Hepatic stellate cell (primary cell): ENCODE results near the gene SLC6A12.

Source experiments
- DNase-seq: peaks from one replicate; pipeline ENCODE4 v3.0.0; 2011; ENCODE audit warnings: low spot score

SLC6A12 gene

DNA sequence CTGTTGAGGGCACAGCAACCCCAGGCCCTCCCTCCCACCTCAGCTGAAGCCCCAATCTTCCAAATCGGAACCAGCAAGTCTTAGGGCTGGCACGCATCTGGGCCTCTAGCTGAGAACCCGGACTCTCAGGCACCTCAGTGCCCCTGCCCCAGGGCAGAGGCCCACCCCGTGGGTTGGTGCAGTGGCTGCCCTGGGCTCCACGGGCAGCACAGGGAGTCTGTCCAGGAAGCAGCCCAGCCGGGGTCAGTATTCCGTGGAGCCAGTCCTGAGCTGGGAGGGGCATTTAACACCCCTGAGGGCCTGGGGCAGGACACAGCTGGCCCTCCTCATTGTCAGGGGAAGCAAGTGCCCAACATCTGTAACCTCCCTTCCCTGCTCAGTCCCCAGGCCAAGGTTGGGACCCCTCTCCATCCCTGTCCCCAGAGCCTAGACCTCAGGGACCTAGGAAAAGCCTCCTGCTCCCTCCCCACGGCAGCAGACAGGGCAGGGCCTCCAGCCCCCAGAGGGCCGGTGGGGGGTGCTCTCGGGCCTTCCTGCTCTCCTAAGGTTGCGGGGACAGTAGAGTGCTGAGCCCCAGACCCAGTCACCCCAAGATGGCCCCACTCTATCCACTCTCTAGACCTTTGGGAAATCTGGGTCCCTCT is 36.5 kb downstream of the SLC6A12 start:
- DNase-seq, result no peak

DNA sequence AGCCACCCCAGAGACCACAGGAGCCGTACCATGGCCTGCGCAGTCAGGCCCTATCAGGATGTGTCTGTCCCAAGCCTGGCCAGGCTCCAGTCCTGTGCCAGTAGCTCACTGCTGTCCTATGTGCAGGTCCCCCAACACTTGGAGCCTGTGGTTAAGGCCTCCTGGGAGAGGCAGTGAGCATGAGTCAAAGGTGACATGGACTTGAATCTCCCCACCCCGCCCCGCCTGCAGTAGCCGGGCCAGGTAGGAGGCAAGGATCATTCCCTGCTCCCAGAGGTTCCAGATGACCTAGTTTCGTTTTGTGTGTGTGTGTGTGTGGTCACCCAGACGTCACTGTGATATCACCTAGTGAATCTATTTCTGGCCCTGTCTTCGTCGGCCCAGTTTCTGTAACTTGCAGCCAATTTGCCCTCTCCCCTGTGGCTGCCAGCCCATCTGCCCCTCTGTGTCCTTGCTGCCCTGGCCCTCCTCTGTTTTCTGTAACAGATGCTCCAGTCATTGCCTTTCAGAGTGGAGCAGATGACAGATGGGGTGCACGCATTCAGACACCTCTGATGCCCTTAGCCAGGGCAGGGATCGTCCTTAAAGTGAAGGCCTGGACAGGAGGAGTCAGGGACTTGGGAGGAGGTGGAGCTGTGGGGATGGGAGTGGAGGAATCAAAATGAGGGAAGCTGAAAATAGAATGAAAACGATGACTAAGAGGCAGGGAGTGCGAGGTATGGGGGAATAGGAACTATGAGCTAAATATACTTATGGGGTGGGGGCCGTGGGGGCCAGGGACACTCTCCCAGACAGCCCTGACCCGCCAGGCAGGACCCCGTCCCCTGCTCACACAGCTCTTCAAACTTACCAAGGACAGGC is 37.4 kb downstream of the SLC6A12 start:
- DNase-seq, result peak; percentile 97

DNA sequence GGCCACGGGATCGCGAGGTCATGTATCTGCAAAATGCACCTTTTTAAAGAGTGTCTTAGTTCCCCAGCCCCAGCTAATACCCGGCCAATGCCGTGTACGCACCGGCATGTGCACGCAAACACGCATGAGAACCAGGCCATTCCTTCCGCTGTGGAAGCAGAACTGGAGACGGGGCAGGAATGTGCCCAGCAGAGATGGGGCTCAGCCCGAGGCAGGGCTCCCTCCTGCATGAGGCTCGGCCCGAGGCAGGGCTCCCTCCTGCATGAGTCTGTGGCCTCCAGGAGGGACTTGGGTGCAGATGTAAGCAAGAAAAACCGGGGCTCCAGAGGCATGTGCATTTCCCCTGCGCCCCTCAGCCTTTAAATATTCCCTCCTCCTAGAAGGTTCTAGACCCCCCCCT is 38.2 kb downstream of the SLC6A12 start:
- DNase-seq, result no peak

DNA sequence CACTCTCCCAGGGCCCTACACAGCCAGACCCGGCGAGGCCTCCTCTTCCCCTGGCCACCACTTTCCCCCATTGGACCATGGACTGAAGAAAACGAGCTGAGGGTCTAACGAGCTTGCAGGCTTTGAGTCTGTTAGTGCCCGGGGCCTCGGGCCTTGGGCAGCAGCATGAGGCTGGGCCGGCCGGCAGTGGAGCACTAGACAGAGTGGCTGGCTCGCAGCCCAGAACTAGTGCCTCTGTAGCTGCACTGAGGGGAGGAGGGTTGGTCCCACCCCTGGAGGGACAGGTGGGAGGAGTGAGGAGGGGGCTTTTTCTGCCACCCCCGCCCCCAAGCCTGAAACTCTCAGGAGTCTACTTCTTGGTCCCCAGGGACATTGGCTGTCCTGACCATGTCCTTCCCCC is 38.7 kb downstream of the SLC6A12 start:
- DNase-seq, result peak; percentile 54

DNA sequence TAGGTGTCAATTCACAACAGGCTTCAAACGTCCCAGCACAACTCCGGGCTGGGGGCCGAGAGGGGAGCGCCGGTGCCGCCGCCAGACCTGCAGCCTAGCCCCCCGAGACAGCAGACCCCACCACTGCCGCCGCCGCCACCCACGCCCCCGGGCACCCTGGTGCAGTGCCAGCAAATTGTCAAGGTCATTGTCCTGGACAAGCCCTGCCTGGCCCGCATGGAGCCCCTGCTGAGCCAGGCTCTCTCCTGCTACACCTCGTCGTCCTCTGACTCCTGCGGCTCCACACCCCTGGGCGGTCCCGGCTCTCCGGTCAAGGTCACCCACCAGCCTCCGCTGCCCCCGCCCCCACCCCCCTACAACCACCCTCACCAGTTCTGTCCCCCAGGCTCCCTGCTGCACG is 39.4 kb downstream of the SLC6A12 start:
- no peak for DNase-seq

DNA sequence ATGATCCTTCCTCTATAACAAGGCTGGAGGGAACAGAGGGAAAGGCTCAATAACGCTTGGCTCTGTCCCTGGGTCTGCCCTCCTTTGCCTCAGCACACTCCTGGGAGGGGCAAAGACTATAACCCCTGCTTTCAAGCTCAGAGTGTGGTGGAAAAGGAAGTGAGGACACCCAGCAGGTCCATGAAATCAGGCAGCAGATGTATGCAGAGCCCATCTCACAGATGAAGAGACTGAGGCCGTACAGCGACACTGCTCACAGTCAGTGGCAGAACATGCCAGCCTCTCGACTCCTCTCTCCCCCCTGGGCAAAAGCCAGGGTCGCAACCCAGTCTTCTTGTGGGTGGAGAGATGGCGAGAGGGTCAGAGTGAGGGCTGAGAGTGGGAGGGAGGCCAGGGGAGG is 39.8 kb downstream of the SLC6A12 start:
- no peak for DNase-seq

DNA sequence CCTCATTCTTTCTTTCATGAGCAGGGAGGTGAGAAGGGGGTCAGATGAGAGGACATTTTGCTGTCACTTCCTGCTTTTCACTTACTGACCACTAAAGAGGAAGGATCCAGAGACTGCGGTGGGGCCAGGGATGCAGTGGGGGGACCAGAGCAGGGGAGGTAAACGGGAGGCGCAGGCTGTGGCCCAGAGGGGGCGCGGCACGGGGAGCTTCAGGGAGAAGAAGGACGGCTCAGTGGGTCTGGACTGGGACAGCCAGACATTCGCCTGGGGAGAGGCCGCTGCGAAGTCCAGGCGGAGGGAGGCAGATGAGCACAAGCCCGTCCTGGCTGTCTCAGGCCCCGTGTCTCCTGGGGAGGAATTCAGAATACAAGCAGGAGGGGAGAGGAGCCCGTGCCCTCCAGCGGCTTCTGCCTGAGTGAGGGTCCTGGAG is 41.2 kb downstream of the SLC6A12 start:
- DNase-seq, result no peak

DNA sequence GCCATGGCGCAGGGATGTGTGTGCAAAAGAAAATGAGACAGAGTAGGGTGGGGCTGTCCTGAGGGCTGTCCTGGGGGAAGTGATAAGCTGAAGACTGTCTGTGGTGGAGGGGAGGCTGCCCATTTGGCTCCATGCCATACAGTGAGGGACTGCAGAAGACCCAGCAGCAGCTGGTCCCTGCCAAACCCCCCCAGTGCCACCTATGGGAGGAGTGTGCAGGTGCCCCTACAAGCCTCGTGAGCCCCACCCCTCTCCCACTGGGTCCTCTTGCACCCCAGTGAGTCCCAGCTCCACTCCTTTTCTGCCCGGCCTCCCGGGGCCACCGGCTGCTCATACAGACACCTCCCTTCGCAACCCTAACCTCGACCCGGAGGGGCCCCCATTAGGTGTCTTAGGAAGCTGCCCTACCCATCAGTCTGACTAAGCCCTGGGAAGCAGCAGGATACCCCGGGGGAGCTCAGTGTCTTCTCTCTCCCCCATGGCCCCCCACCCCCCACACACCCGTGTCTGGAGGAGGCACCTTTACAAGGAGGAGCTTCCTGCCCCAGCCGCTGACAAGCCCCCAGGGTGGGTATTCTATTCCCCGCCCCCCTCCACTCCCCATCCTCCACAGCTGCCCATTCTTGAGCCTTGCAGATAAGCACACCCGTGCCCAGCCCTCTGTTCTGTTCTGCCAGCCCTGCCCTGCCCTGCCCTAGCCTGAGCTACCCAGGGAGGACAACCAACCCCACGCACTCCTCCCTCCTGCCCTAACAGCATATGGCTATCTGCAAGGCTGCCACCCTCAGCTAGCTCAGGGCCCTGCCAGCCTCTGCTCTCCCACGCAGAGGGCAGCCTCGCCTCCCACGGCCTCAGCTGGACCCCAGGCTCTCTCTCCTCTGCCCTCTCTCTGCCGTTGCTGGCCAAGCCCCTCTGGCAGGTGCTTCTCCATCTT is 41.9 kb downstream of the SLC6A12 start:
- DNase-seq, result no peak

DNA sequence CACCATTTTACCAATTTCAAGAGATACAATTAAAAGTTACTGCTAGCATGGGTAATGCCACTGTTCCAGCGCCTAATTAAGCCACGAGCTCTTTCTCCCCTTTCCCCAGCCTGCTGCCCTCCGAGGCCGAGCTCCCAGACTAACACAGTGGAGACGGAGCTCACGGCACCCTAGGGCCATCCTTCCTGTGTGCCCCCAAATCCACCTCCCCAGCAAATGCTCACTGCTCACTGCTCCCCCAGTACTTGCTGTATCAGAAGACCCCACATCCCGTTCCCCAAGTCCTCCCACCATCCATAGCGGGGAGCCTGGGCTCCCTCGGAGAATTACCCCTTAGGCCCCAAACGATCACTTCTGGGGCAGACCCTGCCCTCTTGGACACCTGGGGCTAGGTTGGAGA is 42.7 kb downstream of the SLC6A12 start:
- DNase-seq, result no peak

DNA sequence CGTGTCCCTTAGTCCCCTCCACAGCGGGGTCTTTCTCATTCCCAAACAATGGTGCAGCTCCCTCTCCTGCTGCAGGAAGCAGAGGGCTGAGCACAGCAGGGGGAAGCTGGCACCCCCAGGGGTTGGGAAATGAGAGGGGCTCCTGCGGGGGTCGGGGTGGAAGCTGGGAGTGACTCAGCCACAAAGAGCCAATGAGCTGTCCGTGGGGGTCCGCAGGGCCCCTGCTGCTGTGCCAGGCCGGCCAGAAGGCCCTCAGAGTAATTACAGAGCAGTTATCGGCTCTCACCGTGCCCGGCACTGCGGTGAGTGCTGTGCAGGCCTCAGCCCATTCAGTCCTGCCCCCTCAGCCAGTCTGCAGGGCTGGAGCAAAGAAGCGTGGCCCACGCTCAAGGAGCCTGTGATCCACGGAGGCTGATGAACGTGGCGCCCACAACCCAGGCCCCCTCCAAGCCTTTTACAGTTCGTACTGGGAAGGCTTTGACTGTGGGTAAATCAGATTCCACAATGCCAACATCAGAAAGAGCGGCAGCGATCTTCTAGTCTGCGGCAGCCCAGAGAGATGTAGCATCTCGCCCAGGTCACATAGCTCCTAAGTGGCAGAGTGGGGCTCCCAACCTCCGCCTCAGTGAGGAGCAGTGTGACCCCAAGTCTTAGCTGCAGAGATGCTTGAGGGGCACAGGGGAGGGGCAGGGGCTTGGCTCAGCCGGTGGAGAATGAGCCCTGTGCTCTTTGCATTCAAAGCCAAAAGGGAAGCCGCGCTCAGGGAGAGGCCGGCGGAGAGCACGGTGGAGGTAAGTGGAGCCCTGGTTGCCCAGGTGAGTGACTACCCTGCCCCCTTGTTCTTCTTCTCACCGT is 43.4 kb downstream of the SLC6A12 start:
- no peak for DNase-seq

DNA sequence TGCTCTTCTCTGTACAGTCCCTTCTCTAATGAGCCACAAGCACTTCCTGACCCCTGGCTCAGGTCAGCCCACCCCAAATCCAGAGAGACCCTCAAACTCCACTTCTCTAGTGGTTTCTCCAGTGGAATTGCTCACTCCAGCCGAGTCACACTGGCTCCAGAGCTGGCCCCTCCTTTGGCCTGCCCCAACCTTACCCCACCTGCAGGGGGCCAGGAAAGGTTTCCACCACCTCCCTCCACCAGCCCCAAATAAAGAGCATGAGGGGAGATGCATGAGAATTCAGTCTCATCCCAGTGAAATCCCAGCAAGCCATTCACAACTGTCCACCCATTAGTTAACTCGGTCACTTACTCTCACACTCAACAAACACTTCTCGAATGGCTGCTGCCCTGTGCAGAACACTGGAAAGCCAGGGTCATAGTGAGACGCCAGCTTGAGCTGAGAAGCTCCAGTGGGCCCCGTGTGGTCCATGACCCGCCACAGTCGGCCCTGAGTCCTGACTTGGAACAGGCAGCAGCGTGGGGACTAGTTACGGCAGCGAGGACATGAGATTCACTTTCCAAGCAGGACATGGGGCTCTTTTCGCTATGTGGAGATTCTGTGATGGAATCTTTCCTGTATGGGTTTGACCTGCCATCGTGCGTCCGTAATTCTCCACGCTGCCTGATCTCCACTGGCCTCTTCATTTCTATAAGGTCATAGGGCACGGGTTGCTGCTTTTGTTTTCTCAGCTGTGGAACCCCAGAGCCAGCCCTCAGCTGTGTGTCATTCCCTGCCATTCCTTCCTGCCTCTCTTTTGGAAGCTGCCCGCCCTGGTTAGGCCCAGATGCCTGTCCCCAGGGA is 44.2 kb downstream of the SLC6A12 start:
- peak; percentile 54 for DNase-seq

DNA sequence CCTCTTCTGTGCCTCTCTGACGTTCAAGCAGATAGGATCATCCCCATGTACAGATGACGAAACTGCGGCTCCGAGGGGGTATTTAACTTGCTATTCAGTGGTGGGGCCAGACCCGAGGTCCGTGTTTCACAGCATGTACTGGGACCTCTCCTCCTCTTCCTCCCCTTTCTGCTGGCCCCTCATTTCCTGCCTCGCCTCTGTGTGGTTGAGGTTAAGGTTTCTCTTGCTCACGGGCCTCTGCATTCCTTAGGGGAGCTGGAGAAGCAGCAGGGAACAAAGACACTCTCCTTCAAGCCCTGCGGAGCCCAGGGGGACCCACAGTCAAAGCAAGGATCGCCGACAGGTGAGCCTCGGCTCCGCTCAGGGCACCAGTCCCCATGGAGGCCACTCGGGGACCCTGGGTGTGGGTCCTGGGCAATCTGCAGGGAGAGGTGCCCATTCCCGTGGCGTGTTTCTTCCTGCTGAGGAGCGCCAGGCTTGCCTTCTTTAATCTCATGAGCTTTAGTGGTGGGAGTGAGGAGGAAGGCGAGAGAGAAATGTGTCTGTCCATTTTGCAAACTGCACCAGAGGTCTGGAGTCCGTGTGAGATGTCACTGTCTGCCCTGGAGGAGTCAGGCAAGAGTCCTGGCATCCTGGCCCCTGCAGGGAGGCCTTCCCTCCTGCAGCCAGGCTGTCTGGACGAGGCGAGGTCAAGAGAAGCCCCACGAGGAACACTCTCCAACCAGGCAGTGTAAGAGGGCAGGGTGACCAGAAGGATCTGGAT is 45.0 kb downstream of the SLC6A12 start:
- no peak for DNase-seq

DNA sequence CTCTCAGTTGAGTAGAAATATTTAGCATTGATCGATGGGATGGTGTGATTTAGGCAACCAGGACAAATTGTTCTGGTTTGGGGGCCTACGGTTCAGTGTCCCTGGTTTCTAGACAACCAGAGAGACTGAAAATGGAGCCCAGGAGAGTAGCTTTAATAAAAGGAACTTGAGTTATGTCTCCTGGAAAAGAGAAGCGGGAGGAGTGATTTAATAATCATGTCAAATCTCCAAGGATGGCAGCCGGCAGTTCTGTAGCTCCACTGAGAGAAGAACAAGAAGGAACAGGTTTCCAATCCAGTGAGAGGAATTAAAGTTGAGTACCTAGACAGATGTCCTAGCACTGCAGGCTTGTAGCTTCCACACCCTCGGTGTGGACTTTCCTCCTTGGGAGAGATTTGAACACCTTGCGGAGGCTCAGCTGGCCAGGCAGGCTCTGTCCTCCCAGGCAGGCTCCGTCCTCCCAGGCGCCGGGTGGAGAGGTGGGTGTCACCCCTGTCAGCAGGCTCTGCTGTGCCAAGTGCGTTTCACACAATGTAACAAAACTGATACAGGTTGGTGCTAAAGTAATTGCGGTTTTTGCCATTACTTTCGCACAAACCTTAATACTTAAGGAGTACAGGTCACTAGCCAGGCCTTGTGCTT is 45.9 kb downstream of the SLC6A12 start:
- DNase-seq, result no peak

DNA sequence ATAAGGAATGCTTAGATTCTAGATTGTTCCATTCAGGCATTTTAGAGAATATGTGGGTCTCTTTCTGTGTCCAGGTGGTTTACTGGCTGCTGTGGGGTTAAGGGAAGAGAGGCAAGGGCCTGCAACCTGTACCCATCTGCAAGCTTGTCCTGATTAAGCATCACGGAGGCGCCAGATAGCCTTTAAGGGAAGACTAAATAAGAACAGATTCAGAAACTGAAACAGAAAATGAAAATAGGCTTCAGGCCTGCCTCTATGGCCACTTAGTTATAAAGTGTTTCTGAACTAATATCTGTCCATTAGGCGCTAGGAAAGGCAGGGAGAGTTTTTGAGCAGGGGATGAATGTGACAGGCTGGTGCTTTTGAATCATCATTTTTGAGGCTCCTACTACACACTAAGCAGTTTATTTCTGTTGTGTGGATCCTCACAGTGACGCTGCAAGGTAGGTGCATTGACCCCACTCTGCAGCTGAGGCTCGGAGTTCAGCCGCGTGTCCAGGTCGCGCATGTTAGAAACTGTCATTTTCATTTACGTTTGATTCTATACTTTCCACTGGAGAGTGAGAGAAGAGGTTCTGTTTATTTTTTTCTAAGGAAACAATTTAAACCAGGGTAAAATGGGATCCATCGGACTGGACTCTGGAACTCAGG is 47.4 kb downstream of the SLC6A12 start:
- DNase-seq, result no peak

DNA sequence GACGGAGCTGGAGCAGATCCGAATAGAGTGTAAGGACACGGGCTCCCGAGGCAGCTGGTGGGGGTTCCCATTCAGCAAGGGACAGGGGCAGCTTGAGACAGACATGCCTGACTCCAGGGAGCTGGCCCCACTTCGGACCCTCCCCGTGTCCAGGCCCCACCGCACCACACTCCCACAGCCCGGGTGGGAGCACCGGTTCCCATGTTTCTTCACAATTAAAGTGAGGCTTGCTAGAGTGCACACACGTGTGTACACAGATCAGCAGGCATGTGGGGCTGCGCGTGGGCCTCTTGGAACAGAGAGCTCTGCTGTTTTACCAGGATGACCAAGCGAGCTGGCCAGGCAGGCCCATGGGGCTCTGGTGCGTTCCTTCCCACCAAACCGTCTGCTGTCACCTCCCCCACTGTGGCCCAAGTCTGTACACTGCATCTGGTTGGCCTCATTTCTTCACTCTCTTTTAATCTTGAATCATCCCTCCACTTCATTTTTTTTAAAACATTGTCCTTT is 48.0 kb downstream of the SLC6A12 start:
- no peak for DNase-seq

DNA sequence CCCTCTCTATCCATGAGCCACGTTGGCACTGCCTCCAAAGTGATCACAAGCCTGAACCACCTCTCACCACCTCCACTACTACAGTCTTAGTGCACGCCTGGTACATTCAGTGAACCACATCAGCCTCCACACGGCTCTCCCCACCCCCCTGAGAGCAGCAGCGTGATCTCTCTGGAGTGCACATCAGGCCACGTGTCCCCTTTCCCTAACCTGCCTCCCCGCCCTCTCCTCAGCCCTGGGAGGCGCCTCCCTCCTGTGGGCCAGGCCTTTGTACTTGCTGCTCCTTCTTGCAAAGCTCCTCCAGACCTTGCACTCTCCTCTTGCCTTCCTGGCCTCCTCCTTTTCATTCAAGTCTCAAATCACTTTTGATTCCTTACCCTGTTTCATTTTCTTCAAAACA is 49.8 kb downstream of the SLC6A12 start:
- DNase-seq, result no peak

DNA sequence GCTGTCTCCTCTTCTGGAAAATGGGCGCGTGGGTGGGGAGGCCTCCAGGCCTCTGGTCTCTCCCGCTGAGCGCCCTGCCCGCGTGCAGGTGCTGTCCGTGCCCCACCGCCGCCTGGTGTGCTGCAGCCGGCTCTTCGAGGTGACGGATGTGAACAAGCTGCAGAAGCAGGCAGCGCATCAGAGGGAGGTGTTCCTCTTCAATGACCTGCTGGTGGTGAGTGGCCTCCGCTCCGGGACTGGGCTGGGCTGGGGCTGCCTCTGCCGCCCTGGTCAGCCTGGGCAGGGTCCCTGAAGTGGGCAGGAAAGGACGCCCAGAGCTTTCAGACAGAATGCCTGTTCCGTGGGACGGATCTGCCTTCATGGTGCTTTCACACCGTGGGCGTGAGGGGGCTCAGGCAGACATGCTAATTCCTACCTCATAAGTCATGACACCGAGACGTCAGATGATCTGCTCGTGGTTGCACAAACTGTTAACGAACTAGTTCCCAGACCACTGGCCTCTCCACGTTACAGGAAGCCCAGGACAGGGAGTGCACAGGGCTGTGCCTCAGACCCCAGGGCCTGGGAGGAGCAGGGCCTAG is 50.5 kb downstream of the SLC6A12 start:
- DNase-seq, result no peak
